ENCODE measurements around the gene SLC7A6OS.

The SLC7A6OS gene

GRCh38 chr16:68310774-68311511 is at the start of gene SLC7A6OS, which contains the start of gene PRMT7:
Gene SLC7A6OS, minus strand, starts transcription at chr16:68310946. Its CDS starts 20 bp downstream, at chr16:68310926.
Gene PRMT7, plus strand, starts transcription at chr16:68311019. Its CDS starts 4,961 bp downstream, at chr16:68315980.
- DNase-seq, result peak; percentile 94

- no peak for DNase-seq
Measured at GRCh38 chr16:68359398-68360191, 48.8 kb upstream of the SLC7A6OS start.

GRCh38 chr16:68358951-68359350 is 48.2 kb upstream of the SLC7A6OS start:
- DNase-seq, result no peak

- DNase-seq, result no peak
Measured at GRCh38 chr16:68357923-68358322, 47.2 kb upstream of the SLC7A6OS start.

- no peak for DNase-seq
Measured at GRCh38 chr16:68357521-68357922, 46.8 kb upstream of the SLC7A6OS start.

- DNase-seq, result no peak
Measured at GRCh38 chr16:68356919-68357286, 46.2 kb upstream of the SLC7A6OS start.

GRCh38 chr16:68356249-68356918 is 45.6 kb upstream of the SLC7A6OS start:
- no peak for DNase-seq

GRCh38 chr16:68355447-68356248 is 44.9 kb upstream of the SLC7A6OS start:
- no peak for DNase-seq

- no peak for DNase-seq
Measured at GRCh38 chr16:68354816-68355215, 44.1 kb upstream of the SLC7A6OS start.

- no peak for DNase-seq
Measured at GRCh38 chr16:68353366-68353765, 42.6 kb upstream of the SLC7A6OS start.

- no peak for DNase-seq
Measured at GRCh38 chr16:68351991-68352431, 41.3 kb upstream of the SLC7A6OS start.

GRCh38 chr16:68351463-68351862 is 40.7 kb upstream of the SLC7A6OS start:
- no peak for DNase-seq

- DNase-seq, result no peak
Measured at GRCh38 chr16:68350813-68351350, 40.1 kb upstream of the SLC7A6OS start.

- no peak for DNase-seq
Measured at GRCh38 chr16:68349838-68350410, 39.2 kb upstream of the SLC7A6OS start.

- DNase-seq, result no peak
Measured at GRCh38 chr16:68348639-68349445, 38.1 kb upstream of the SLC7A6OS start.

GRCh38 chr16:68347605-68348004 is 36.9 kb upstream of the SLC7A6OS start:
- no peak for DNase-seq

- no peak for DNase-seq
Measured at GRCh38 chr16:68346892-68347480, 36.2 kb upstream of the SLC7A6OS start.

GRCh38 chr16:68345958-68346635 is 35.4 kb upstream of the SLC7A6OS start:
- DNase-seq, result no peak

GRCh38 chr16:68345351-68345810 is 34.6 kb upstream of the SLC7A6OS start:
- no peak for DNase-seq

GRCh38 chr16:68344252-68344651 is 33.5 kb upstream of the SLC7A6OS start:
- DNase-seq, result no peak

All from NCI-H82 (cell line).